Spleen (tissue), 7 donors: Measurements from ENCODE around the gene NTSR2.

Experiments used
- CTCF ChIP-seq, 11 experiments: fragments of 200-600 bp in 7 of 11; fragments of 450-650 bp in 4 of 11; sonication (generic) in 4 of 11; IDR thresholded peaks in 8 of 11; conservative IDR thresholded peaks in 3 of 11; 1 replicate in 7 of 11; 2 replicates in 4 of 11; pipeline versions ENCODE4 v1.4.0 to v1.8.0; 2016 to 2021; ENCODE audit warnings: antibody characterized with exemption in 11 of 11, inconsistent platforms in 4 of 11, mild to moderate bottlenecking in 1 of 11
- POLR2A ChIP-seq, 3 donors: fragments of 450-650 bp; IDR thresholded peaks; one replicate each; pipeline ENCODE4 v1.5.1; 2017; ENCODE audit warnings: antibody characterized with exemption in 3 of 3, mild to moderate bottlenecking in 1 of 3
- POLR2AphosphoS5 ChIP-seq, 3 donors: sonication (generic); formaldehyde crosslinking; IDR thresholded peaks; one replicate each; pipeline ENCODE4 v1.5.1; 2017; ENCODE audit warnings: antibody characterized with exemption in 3 of 3
- donor health status: DM: no; HTN: no; CAD: no; lungs with moderate emphysema.
- donor health status: DM: no; HTN: no; CAD: no.
- donor health status: DM: no; HTN: no; CAD: no.

DNA sequence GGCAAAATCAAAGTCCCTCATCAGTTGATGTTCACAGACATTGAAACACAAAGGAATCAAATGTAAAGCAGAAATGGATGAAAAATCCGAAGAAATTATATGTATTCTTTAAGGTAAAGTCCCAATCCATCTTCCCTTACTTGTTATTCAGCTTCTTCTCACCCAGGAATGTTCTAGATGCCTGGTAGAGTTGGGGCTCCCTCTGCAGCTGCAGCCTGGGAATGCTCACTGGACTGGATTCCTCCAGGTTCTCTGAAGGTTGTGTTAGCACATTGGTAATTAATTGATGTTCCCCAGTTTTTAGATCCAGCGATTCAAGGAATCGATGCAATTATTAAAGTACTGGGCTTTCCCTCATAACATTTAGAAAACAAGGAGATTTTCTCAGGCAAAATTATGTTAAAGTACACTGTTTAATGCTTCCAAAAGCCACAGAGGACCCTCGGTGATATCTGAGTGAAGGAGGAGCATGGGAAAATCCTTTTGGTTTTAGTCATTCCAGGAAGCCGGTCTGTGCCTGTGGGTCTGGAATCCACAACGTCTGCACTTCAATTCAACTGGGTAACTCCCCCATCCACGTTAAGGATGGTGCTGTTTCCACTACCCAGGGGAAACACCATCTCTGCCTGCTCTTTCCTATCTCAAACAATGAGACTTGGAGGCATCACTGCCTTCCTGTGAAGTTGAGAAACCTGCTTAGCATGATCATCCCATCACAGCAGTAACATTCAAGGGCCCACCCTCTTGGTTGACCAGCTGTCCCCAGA is 22.0 kb downstream of the NTSR2 start:
- TF ChIP-seq CTCF (IDR thresholded peaks at IDR 0.05 in 8 of 11, conservative IDR thresholded peaks at IDR 0.05 in 3 of 11) (no peak), POLR2AphosphoS5 (IDR thresholded peaks at IDR 0.05) (no peak), POLR2A (IDR thresholded peaks at IDR 0.05) (no peak)
